WERI-Rb-1 (cell line): ENCODE data around the gene FER1L5.
"Not testable (repeated sequence)": the region's sequence is repeated elsewhere in the genome, so short reads cannot be mapped to it uniquely, and the experiment has no call there.

Source experiments
- DNase-seq: peaks from one replicate; pipeline ENCODE4 v3.0.0-alpha.2; 2020
- H3K27ac ChIP-seq: fragments of 250-450 bp; sonication (Bioruptor Pico); 2 replicates; pipeline ENCODE4 v1.5.1; 2020; ENCODE audit warnings: mild to moderate bottlenecking, moderate library complexity
- H3K27me3 ChIP-seq: fragments of 250-450 bp; sonication (Bioruptor Pico); 2 replicates; pipeline ENCODE4 v1.5.1; 2021; ENCODE audit warnings: mild to moderate bottlenecking, low read depth, moderate library complexity; ENCODE audit not compliant: insufficient read depth, severe bottlenecking
- H3K36me3 ChIP-seq: fragments of 250-450 bp; sonication (Bioruptor Pico); 2 replicates; pipeline ENCODE4 v1.5.1; 2020; ENCODE audit warnings: mild to moderate bottlenecking, moderate library complexity
- H3K4me3 ChIP-seq: 2 replicates; pipeline ENCODE4 v1.5.1; 2011; ENCODE audit warnings: low read depth, mild to moderate bottlenecking, control low read depth, low read length
- H3K9me3 ChIP-seq: fragments of 250-450 bp; sonication (Bioruptor Pico); 2 replicates; pipeline ENCODE4 v1.5.1; 2021; ENCODE audit warnings: mild to moderate bottlenecking, moderate library complexity; ENCODE audit not compliant: severe bottlenecking
- CTCF ChIP-seq: IDR thresholded peaks from 2 replicates; pipeline ENCODE4 v1.5.1; 2011; ENCODE audit warnings: low read depth, mild to moderate bottlenecking, control low read depth, inconsistent platforms, low read length

Gene FER1L5

GRCh38 chr2:96663177-96663576 lies 20.6 kb downstream of the FER1L5 start:
- H3K36me3 ChIP-seq = no peaks in the 10 kb centered on the region
- TF ChIP-seq CTCF = no peak
- H3K4me3 ChIP-seq = no peak overlapping the region
- peaks cover 5% of the 10 kb centered on the region for H3K9me3 ChIP-seq
- H3K27me3 ChIP-seq = no peaks in the 10 kb centered on the region
- H3K27ac ChIP-seq = no peak overlapping the region
- DNase-seq = no peak

GRCh38 chr2:96663829-96664228 lies 21.3 kb downstream of the FER1L5 start:
- Histone ChIP-seq H3K36me3 (no peaks in the 10 kb centered on the region), H3K27ac (no peak overlapping the region), H3K9me3 (peaks cover 5% of the 10 kb centered on the region), H3K27me3 (no peaks in the 10 kb centered on the region), H3K4me3 (no peak overlapping the region)
- no peak for DNase-seq
- no peak for TF ChIP-seq CTCF

GRCh38 chr2:96664366-96664925 lies 21.9 kb downstream of the FER1L5 start:
- no peak overlapping the region for H3K27ac ChIP-seq
- no peaks in the 10 kb centered on the region for H3K36me3 ChIP-seq
- no peak overlapping the region for H3K4me3 ChIP-seq
- TF ChIP-seq CTCF = no peak
- peaks cover 5% of the 10 kb centered on the region for H3K9me3 ChIP-seq
- no peak for DNase-seq
- H3K27me3 ChIP-seq = no peaks in the 10 kb centered on the region

GRCh38 chr2:96665083-96665569 lies 22.6 kb downstream of the FER1L5 start:
- Histone ChIP-seq H3K9me3 (peaks cover 5% of the 10 kb centered on the region), H3K36me3 (no peaks in the 10 kb centered on the region), H3K4me3 (no peak overlapping the region), H3K27ac (no peak overlapping the region), H3K27me3 (no peaks in the 10 kb centered on the region)
- no peak for DNase-seq
- TF ChIP-seq CTCF = no peak

- not testable (repeated sequence) for H3K4me3 ChIP-seq, H3K27me3 ChIP-seq, H3K9me3 ChIP-seq, H3K27ac ChIP-seq, DNase-seq, H3K36me3 ChIP-seq
These were observed 23.2 kb downstream of the FER1L5 start for GRCh38 chr2:96665717-96666116.

GRCh38 chr2:96668771-96669170 lies 26.2 kb downstream of the FER1L5 start:
- no peak for TF ChIP-seq CTCF
- Histone ChIP-seq H3K27ac (no peak overlapping the region), H3K36me3 (no peaks in the 10 kb centered on the region), H3K4me3 (no peak overlapping the region), H3K9me3 (peaks cover 5% of the 10 kb centered on the region), H3K27me3 (no peaks in the 10 kb centered on the region)
- no peak for DNase-seq
